ENCODE results near the gene ABCC1.

The ABCC1 gene

DNA sequence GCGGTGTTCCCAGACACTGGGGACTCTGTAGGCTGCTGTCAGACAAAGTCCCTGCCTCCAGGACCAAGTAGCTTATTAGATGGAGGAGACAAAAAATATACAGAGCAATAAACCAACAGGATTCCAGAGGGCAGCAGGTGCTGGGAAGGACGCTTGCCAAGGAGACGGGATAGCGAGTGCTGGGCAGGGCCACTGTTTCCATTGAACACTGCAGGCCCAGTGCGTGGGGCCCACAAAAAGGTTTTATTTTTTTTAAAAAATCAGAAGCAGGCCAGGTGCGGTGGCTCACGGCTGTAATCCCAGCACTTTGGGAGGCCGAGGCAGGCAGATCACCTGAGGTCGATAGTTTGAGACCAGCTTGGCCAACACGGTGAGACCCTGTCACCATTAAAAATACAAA is 189.6 kb downstream of the ABCC1 start:
- Histone ChIP-seq H3K9ac (ENCODE audit: low read length) (no peak overlapping the region), H3K27me3 (replicated peaks; ENCODE audit: control insufficient read depth, insufficient read depth, low read length) (no peaks in the 10 kb centered on the region), H3K36me3 (ENCODE audit: control insufficient read depth, insufficient read depth, low read length, severe bottlenecking) (peaks cover 94% of the 10 kb centered on the region), H3K4me1 (ENCODE audit: control insufficient read depth, insufficient read depth, low read length) (no peaks in the 10 kb centered on the region), H3K9me3 (ENCODE audit: control insufficient read depth, low read length) (no peaks in the 10 kb centered on the region), H3K4me3 (ENCODE audit: low read length) (no peak overlapping the region)
- DNase-seq (ENCODE audit: low read depth) = no peak

DNA sequence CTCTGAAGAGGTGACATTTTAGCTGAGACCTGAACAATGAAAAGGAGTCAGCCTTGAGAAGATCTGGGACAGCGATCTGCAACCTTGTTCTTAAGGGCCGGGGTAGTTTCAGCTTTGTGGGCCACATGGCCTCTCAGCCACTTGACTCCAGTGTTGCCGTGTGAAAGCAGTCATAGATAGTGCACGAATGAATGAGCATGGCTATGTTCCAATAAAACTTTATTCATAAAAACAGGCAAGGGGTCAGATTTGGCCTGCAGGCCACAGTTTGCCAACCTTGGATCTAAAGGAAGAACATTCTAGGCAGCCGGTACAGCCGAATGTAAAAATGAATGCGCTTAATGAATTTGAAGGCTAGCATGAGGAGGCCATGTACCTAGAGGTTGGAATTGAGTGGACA is 190.4 kb downstream of the ABCC1 start:
- no peak for DNase-seq (ENCODE audit: low read depth)
- H3K4me3 ChIP-seq (ENCODE audit: low read length) = no peak overlapping the region
- H3K4me1 ChIP-seq (ENCODE audit: control insufficient read depth, insufficient read depth, low read length) = no peaks in the 10 kb centered on the region
- H3K36me3 ChIP-seq (ENCODE audit: control insufficient read depth, insufficient read depth, low read length, severe bottlenecking) = peaks cover 89% of the 10 kb centered on the region
- H3K9ac ChIP-seq (ENCODE audit: low read length) = no peak overlapping the region
- H3K27me3 ChIP-seq (replicated peaks; ENCODE audit: control insufficient read depth, insufficient read depth, low read length) = no peaks in the 10 kb centered on the region
- H3K9me3 ChIP-seq (ENCODE audit: control insufficient read depth, low read length) = no peaks in the 10 kb centered on the region

DNA sequence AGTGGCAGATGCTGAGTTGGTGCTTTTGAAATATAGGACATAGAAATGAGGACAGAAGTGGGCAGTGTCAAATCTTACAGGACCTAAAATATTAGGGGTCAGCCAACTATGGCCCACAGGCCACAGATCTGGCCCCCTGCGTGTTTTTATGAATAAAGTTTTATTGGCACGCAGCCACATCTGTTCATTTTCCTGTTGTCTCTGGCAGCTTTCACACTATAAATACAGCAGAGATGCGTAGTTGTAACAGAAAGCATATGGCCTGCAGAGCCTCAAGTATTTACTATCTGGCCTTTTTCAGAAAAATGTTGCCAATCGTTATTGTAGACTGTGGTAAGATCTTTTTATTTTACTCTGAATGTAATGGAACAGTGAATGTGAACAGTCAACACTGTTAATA is 191.1 kb downstream of the ABCC1 start:
- H3K9me3 ChIP-seq (ENCODE audit: control insufficient read depth, low read length) = no peaks in the 10 kb centered on the region
- H3K4me1 ChIP-seq (ENCODE audit: control insufficient read depth, insufficient read depth, low read length) = no peaks in the 10 kb centered on the region
- H3K27me3 ChIP-seq (replicated peaks; ENCODE audit: control insufficient read depth, insufficient read depth, low read length) = no peaks in the 10 kb centered on the region
- H3K4me3 ChIP-seq (ENCODE audit: low read length) = no peak overlapping the region
- H3K36me3 ChIP-seq (ENCODE audit: control insufficient read depth, insufficient read depth, low read length, severe bottlenecking) = peaks cover 82% of the 10 kb centered on the region
- no peak for DNase-seq (ENCODE audit: low read depth)
- no peak overlapping the region for H3K9ac ChIP-seq (ENCODE audit: low read length)

DNA sequence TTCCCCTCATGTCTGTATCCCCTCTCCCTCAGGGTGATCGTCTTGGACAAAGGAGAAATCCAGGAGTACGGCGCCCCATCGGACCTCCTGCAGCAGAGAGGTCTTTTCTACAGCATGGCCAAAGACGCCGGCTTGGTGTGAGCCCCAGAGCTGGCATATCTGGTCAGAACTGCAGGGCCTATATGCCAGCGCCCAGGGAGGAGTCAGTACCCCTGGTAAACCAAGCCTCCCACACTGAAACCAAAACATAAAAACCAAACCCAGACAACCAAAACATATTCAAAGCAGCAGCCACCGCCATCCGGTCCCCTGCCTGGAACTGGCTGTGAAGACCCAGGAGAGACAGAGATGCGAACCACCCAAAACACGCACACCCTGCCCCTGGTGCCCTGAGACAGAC is 191.7 kb downstream of the ABCC1 start:
- no peak overlapping the region for H3K9ac ChIP-seq (ENCODE audit: low read length)
- H3K36me3 ChIP-seq (ENCODE audit: control insufficient read depth, insufficient read depth, low read length, severe bottlenecking) = peaks cover 80% of the 10 kb centered on the region
- H3K9me3 ChIP-seq (ENCODE audit: control insufficient read depth, low read length) = no peaks in the 10 kb centered on the region
- H3K27me3 ChIP-seq (replicated peaks; ENCODE audit: control insufficient read depth, insufficient read depth, low read length) = no peaks in the 10 kb centered on the region
- no peak for DNase-seq (ENCODE audit: low read depth)
- H3K4me1 ChIP-seq (ENCODE audit: control insufficient read depth, insufficient read depth, low read length) = no peaks in the 10 kb centered on the region
- no peak overlapping the region for H3K4me3 ChIP-seq (ENCODE audit: low read length)

DNA sequence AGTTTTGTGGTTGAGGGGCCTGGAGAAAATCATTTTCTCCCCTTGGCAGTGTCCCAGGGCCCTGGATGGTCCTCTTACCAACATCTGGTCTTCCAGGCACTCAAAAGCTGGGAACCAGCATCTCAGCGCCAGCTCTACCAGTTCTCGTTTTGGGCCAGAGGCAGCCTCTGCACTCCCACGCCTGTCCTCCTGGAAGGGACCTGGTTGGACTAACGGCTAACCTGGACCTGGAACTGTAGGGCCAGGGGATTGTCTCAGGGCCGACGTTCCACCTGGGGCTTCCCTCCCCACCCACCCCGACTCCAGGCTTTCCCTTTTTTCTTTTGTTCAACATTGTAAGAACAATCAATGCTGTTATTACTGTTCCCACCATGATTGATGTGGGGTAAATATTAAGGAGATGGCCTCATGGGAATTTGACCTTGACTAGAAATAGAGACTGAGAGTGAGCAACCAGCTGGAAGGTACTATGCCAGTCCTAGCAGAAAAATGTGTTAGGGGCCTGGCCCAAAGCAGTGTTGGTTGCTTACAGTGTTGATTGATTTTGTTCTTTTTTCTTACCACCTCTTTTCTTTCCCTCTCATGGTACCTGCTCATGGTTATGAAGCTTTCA is 192.5 kb downstream of the ABCC1 start:
- DNase-seq (ENCODE audit: low read depth) = no peak
- H3K27me3 ChIP-seq (replicated peaks; ENCODE audit: control insufficient read depth, insufficient read depth, low read length) = no peaks in the 10 kb centered on the region
- H3K36me3 ChIP-seq (ENCODE audit: control insufficient read depth, insufficient read depth, low read length, severe bottlenecking) = peaks cover 75% of the 10 kb centered on the region
- H3K4me3 ChIP-seq (ENCODE audit: low read length) = no peak overlapping the region
- H3K9ac ChIP-seq (ENCODE audit: low read length) = no peak overlapping the region
- H3K4me1 ChIP-seq (ENCODE audit: control insufficient read depth, insufficient read depth, low read length) = no peaks in the 10 kb centered on the region
- no peaks in the 10 kb centered on the region for H3K9me3 ChIP-seq (ENCODE audit: control insufficient read depth, low read length)

DNA sequence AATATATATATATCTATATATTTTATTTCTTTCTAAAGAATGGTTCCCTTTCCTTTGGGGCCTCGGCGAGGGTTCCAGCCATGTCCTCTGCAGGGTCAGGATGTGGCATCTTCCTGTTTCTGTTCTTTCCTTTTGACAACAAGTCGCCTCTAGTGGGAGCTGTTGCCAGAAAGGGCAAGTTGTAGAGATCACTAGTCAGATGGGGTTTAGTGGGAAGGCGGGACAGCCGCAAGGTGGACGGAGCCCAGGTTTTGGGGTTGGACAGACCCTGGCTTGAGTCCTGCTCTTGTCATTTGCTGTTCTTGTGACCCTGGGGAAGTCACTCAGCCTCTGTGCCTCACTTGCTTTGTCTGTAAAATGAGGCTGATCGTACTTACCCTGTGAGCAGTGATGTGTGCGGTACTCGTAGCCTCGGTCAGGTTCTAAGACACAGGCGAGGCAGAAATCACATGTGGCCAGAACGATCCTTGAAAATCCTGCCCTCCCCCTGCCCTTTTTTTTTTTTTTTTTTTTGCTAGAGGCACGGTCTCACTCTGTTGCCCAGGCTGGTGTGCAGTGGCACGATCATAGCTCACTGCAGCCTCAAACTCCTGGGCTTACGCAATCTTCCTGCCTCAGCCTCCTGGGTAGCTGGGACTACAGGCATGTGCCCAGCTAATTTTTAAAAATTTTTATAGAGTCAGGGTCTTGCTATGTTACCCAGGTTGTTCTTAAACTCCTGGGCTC is 193.8 kb downstream of the ABCC1 start:
- H3K27me3 ChIP-seq (replicated peaks; ENCODE audit: control insufficient read depth, insufficient read depth, low read length) = no peaks in the 10 kb centered on the region
- no peak overlapping the region for H3K4me3 ChIP-seq (ENCODE audit: low read length)
- H3K9me3 ChIP-seq (ENCODE audit: control insufficient read depth, low read length) = no peaks in the 10 kb centered on the region
- H3K36me3 ChIP-seq (ENCODE audit: control insufficient read depth, insufficient read depth, low read length, severe bottlenecking) = peaks cover 66% of the 10 kb centered on the region
- no peak for DNase-seq (ENCODE audit: low read depth)
- no peaks in the 10 kb centered on the region for H3K4me1 ChIP-seq (ENCODE audit: control insufficient read depth, insufficient read depth, low read length)
- no peak overlapping the region for H3K9ac ChIP-seq (ENCODE audit: low read length)

DNA sequence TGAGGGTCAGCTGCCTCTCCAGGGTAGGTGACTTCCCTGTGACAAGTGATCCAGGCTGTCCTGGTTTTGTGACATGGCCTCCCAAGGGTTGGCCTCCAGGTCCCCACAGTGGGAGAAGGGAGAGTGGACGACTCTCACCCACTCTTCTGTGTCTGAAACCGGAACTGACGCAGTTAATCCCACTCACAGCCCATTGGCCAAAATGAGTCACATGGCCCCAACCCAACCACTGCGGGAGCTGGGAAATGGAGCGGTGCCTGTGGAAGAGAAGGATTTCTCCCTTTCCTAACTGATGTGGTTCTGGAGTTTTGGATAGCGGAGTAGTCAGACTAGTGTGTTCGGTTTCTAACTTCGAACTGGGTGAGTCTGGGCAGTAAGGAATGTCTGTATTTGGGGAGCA is 194.5 kb downstream of the ABCC1 start:
- H3K9me3 ChIP-seq (ENCODE audit: control insufficient read depth, low read length) = no peaks in the 10 kb centered on the region
- H3K9ac ChIP-seq (ENCODE audit: low read length) = no peak overlapping the region
- DNase-seq (ENCODE audit: low read depth) = no peak
- peaks cover 58% of the 10 kb centered on the region for H3K36me3 ChIP-seq (ENCODE audit: control insufficient read depth, insufficient read depth, low read length, severe bottlenecking)
- H3K4me1 ChIP-seq (ENCODE audit: control insufficient read depth, insufficient read depth, low read length) = no peaks in the 10 kb centered on the region
- no peaks in the 10 kb centered on the region for H3K27me3 ChIP-seq (replicated peaks; ENCODE audit: control insufficient read depth, insufficient read depth, low read length)
- H3K4me3 ChIP-seq (ENCODE audit: low read length) = no peak overlapping the region

DNA sequence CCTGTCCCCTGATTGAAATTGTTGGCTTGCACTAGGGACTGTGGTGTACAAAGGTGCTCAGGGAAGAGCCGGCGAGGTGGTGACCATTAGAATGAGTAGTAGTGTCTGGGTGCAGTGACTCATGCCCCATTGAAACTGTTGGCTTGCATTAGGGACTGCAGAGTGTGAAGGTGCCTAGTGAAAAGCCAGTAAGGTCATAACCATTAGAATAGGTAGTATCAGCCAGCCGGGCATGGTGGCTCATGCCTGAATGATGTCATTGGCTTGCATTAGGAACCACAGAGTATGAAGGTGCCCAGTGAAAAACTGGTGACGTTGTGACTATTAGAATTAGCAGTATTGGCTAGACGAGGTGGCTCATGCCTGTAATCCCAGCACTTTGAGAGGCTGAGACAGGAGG is 195.0 kb downstream of the ABCC1 start:
- H3K9ac ChIP-seq (ENCODE audit: low read length) = no peak overlapping the region
- H3K4me3 ChIP-seq (ENCODE audit: low read length) = no peak overlapping the region
- H3K4me1 ChIP-seq (ENCODE audit: control insufficient read depth, insufficient read depth, low read length) = no peaks in the 10 kb centered on the region
- H3K9me3 ChIP-seq (ENCODE audit: control insufficient read depth, low read length) = no peaks in the 10 kb centered on the region
- no peak for DNase-seq (ENCODE audit: low read depth)
- no peaks in the 10 kb centered on the region for H3K27me3 ChIP-seq (replicated peaks; ENCODE audit: control insufficient read depth, insufficient read depth, low read length)
- peaks cover 54% of the 10 kb centered on the region for H3K36me3 ChIP-seq (ENCODE audit: control insufficient read depth, insufficient read depth, low read length, severe bottlenecking)

DNA sequence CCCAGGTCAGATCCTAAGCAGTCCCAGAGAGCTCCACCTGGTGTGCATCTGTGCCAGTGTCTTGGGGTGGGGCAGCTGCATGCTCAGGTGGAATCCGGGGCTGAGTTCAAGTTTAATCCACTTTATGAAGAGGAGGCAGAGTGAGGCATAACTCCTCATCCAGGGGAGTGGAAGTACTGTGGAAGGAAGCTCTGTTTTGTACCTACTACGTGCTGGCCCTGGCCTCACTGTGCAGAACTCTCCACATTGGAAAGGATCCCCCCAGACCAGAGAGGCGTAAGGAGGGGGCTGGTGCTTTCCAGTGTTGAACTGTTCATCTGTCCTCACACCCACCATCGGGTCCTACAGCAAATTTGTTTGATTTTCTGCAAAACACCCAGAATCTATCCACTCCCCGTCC is 195.9 kb downstream of the ABCC1 start:
- Histone ChIP-seq H3K4me3 (ENCODE audit: low read length) (no peak overlapping the region), H3K4me1 (ENCODE audit: control insufficient read depth, insufficient read depth, low read length) (peaks cover 8% of the 10 kb centered on the region), H3K9me3 (ENCODE audit: control insufficient read depth, low read length) (no peaks in the 10 kb centered on the region), H3K36me3 (ENCODE audit: control insufficient read depth, insufficient read depth, low read length, severe bottlenecking) (peaks cover 45% of the 10 kb centered on the region), H3K9ac (ENCODE audit: low read length) (no peak overlapping the region), H3K27me3 (replicated peaks; ENCODE audit: control insufficient read depth, insufficient read depth, low read length) (no peaks in the 10 kb centered on the region)
- DNase-seq (ENCODE audit: low read depth) = no peak

DNA sequence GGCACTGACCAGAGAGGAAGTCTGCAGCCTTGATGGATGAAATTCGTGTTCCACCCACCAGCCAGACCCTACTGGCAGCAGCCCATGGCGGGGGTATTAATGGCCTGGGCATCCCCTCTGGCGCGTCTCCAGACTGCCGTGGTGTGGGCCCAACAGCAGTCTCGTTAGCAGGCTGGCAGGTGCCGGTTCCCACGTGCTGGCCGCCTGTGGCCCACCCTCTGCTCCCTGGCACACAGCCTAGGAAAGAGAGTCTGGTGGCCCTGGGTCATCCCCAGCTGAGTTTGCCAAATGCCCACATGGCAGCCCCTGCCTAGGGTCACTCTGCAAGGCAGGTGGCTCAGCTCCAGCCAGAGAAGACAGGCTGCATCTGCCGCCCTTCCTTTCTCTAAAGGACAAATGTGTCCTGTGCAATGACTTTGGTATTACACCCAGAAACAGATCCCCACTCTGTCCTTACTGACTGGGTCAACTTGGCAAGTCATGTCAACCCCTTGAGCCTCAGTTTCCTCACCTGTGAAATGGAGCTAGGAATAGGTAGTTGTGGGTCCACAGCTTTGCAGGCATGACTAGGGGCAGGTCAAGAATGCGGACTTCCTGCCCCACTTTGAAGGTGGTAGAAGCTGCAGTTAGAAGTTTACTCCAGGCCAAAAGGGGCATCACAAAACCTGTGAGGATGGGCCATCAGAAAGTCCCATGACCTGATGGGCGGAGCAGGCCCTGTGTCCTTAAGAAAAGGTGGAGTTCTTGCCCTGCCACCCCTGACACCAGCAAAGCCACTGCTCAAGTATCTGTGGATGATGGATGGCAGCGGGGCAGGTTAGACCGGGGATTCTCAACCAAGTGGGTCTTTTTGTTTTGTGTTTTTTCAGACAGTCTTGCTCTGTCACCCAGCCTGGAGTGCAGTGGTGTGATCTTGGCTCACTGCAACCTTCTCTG is 197.2 kb downstream of the ABCC1 start:
- Histone ChIP-seq H3K9me3 (ENCODE audit: control insufficient read depth, low read length) (no peaks in the 10 kb centered on the region), H3K9ac (ENCODE audit: low read length) (no peak overlapping the region), H3K4me3 (ENCODE audit: low read length) (no peak overlapping the region), H3K4me1 (ENCODE audit: control insufficient read depth, insufficient read depth, low read length) (peaks cover 13% of the 10 kb centered on the region), H3K36me3 (ENCODE audit: control insufficient read depth, insufficient read depth, low read length, severe bottlenecking) (peaks cover 32% of the 10 kb centered on the region), H3K27me3 (replicated peaks; ENCODE audit: control insufficient read depth, insufficient read depth, low read length) (no peaks in the 10 kb centered on the region)
- DNase-seq (ENCODE audit: low read depth) = no peak

DNA sequence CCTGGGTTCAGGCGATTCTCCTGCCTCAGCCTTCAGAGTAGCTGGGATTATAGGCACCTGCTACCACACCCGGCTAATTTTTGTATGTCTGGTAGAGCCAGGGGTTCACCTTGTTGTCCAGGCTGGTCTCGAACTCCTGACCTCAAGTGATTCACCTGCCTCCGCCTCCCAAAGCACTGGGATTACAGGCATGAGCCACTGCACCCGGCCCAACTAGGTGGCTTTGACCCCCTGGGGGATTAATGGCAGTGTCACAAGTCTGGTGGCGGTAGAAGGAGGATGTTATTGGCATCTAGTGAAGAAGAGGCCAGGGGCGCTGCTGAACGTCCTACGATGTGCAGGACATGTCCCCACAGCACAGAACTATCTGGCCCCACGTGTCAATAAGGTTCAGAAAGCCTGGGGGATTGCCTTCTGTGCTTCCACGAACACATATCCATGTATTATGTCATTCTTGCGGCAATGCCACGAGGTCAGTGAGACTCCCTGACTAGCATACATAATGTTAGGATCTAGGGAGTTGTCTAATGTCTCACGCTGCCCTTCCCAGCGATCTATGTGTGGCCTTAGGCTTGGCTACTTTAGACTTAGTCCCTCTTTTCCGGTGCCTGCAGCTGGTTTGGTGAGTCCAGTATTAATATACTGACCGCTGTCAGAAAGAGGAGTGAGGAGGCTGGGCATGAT is 198.0 kb downstream of the ABCC1 start:
- peaks cover 13% of the 10 kb centered on the region for H3K4me1 ChIP-seq (ENCODE audit: control insufficient read depth, insufficient read depth, low read length)
- H3K4me3 ChIP-seq (ENCODE audit: low read length) = no peak overlapping the region
- no peak overlapping the region for H3K9ac ChIP-seq (ENCODE audit: low read length)
- H3K9me3 ChIP-seq (ENCODE audit: control insufficient read depth, low read length) = no peaks in the 10 kb centered on the region
- no peak for DNase-seq (ENCODE audit: low read depth)
- peaks cover 24% of the 10 kb centered on the region for H3K36me3 ChIP-seq (ENCODE audit: control insufficient read depth, insufficient read depth, low read length, severe bottlenecking)
- H3K27me3 ChIP-seq (replicated peaks; ENCODE audit: control insufficient read depth, insufficient read depth, low read length) = no peaks in the 10 kb centered on the region
